OCI-LY3 (cell line): ENCODE measurements around the gene DGLUCY.

Source experiments
- EZH2phosphoT487 ChIP-seq: fragments of 200-600 bp; shearing (Covaris generic); IDR thresholded peaks from 2 replicates; pipeline ENCODE4 v1.6.1; 2018; ENCODE audit warnings: antibody characterized with exemption, mixed run types, low read depth
- TF ChIP-seq, protein P1 (sequence below): fragments of 200-600, 300-600 bp; sonication (generic); IDR thresholded peaks from 2 replicates; pipeline ENCODE4 v1.5.1; 2014; ENCODE audit warnings: antibody characterized with exemption, low read length, low read depth

- TF ChIP-seq EZH2phosphoT487 = no peak
- TF ChIP-seq, protein P1, sequence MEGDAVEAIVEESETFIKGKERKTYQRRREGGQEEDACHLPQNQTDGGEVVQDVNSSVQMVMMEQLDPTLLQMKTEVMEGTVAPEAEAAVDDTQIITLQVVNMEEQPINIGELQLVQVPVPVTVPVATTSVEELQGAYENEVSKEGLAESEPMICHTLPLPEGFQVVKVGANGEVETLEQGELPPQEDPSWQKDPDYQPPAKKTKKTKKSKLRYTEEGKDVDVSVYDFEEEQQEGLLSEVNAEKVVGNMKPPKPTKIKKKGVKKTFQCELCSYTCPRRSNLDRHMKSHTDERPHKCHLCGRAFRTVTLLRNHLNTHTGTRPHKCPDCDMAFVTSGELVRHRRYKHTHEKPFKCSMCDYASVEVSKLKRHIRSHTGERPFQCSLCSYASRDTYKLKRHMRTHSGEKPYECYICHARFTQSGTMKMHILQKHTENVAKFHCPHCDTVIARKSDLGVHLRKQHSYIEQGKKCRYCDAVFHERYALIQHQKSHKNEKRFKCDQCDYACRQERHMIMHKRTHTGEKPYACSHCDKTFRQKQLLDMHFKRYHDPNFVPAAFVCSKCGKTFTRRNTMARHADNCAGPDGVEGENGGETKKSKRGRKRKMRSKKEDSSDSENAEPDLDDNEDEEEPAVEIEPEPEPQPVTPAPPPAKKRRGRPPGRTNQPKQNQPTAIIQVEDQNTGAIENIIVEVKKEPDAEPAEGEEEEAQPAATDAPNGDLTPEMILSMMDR = no peak
These were observed 66.7 kb downstream of the DGLUCY start for GRCh38 chr14:91180611-91181010.
